Measurements from ENCODE around the gene LRRTM4. TPM values are rescaled to one million over a fixed set of nuclear protein-coding genes. Genes with fewer than 3 reads are reported as not detected.

Gene LRRTM4
- polyA plus RNA-seq, 1 of the 3 experiments (the other 2 are of a cell fraction), result 0.10 TPM

DNA sequence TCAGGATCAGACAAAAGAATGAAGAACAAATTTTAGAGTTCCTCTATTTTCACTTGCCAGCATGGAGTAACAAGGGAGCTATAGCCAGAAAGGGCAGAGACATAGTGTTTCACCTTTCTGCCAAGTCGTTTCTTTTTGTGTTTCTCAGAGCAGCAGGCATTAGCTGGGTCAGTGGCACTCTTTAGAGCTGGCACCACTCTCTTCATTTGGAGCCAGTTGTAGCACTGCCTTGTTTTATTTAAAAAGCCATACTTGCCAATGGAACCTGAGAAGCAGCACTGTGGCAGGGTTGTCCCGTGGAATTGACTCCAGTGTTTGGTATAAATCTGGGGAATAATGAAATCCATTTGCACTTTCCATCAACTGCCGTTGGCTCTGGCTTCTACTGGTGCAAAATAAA, 64.0 kb downstream of the LRRTM4 start:
- no peak overlapping the region for H3K4me3 ChIP-seq (ENCODE audit: low read depth in 2 of 2, low read length in 1 of 2)
- H3K27ac ChIP-seq (ENCODE audit: low read depth in 2 of 2, low read length in 1 of 2), result no peak overlapping the region
- no peaks in the 10 kb centered on the region for H3K79me2 ChIP-seq (ENCODE audit: insufficient read depth)
- DNase-seq, result no peak
- no peaks in the 10 kb centered on the region; a peak in 1 of 4 replicates for H3K4me1 ChIP-seq (ENCODE audit: control insufficient read depth in 1 of 2, insufficient read depth in 2 of 2, low read depth in 1 of 2, low read length in 1 of 2)
- no peaks in the 10 kb centered on the region for H4K20me1 ChIP-seq (ENCODE audit: insufficient read depth)
- no peaks in the 10 kb centered on the region for H3F3A ChIP-seq (replicated peaks; ENCODE audit: insufficient read depth)
- 19% methylated on average over 3 of the region's 3 CpGs for WGBS (ENCODE audit: low lambda C conversion rate)
- H3K9me2 ChIP-seq, result no peaks in the 10 kb centered on the region
- no peak overlapping the region for H2AFZ ChIP-seq (ENCODE audit: low read depth)
- ChIA-PET CTCF (no interaction called here), POLR2A (no interaction called here)
- no peaks in the 10 kb centered on the region for H3K27me3 ChIP-seq (ENCODE audit: insufficient read depth)
- no peak for TF ChIP-seq ELF1 (IDR thresholded peaks at IDR 0.05)
- TF ChIP-seq, protein P1, sequence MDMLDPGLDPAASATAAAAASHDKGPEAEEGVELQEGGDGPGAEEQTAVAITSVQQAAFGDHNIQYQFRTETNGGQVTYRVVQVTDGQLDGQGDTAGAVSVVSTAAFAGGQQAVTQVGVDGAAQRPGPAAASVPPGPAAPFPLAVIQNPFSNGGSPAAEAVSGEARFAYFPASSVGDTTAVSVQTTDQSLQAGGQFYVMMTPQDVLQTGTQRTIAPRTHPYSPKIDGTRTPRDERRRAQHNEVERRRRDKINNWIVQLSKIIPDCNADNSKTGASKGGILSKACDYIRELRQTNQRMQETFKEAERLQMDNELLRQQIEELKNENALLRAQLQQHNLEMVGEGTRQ (IDR thresholded peaks at IDR 0.05; ENCODE audit: borderline replicate concordance, low read depth, low read length), result no peak
- TF ChIP-seq FOSL2 (IDR thresholded peaks at IDR 0.05; ENCODE audit: borderline replicate concordance, low read depth), result no peak
- H3K9ac ChIP-seq, result no peak overlapping the region
- H3K36me3 ChIP-seq (replicated peaks in 1 of 2; ENCODE audit: control insufficient read depth in 1 of 2, insufficient read depth in 2 of 2, low read length in 1 of 2), result no peaks in the 10 kb centered on the region
- H3K9me3 ChIP-seq, result no peaks in the 10 kb centered on the region
- no peak overlapping the region for H3K4me2 ChIP-seq

DNA sequence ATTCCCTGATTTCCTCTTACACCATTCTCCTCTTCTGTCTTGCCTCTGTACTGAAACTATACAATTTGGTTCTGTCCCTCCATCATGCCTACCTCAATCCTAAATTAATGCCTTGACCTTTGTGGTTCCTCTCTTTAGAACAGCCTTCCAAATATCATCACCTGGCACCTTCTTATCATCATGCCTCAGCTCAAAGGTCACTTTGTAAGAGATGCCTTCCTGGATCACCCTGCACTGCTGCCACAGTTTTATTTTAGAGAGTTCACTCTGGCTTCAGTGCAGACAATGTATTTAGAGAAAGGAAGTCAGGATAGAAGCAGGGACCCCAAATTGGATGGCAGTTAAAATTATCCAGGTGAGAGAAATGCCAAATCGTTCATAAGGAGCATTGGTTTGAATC, 64.5 kb downstream of the LRRTM4 start:
- WGBS (ENCODE audit: low lambda C conversion rate), result 11% methylated on average over 1 of the region's 1 CpG
- no peaks in the 10 kb centered on the region for H3K27me3 ChIP-seq (ENCODE audit: insufficient read depth)
- DNase-seq, result no peak
- ChIA-PET CTCF (no interaction called here), POLR2A (no interaction called here)
- no peak overlapping the region for H3K4me2 ChIP-seq
- H3K79me2 ChIP-seq (ENCODE audit: insufficient read depth), result no peaks in the 10 kb centered on the region
- H3K27ac ChIP-seq (ENCODE audit: low read depth in 2 of 2, low read length in 1 of 2), result no peak overlapping the region
- H3K4me1 ChIP-seq (ENCODE audit: control insufficient read depth in 1 of 2, insufficient read depth in 2 of 2, low read depth in 1 of 2, low read length in 1 of 2), result no peaks in the 10 kb centered on the region; a peak in 1 of 4 replicates
- no peak overlapping the region for H2AFZ ChIP-seq (ENCODE audit: low read depth)
- TF ChIP-seq GABPA (IDR thresholded peaks at IDR 0.05; ENCODE audit: low read depth), result no peak
- TF ChIP-seq, protein P2, sequence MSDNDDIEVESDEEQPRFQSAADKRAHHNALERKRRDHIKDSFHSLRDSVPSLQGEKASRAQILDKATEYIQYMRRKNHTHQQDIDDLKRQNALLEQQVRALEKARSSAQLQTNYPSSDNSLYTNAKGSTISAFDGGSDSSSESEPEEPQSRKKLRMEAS (IDR thresholded peaks at IDR 0.05; ENCODE audit: low read depth), result no peak
- TF ChIP-seq, protein P3, sequence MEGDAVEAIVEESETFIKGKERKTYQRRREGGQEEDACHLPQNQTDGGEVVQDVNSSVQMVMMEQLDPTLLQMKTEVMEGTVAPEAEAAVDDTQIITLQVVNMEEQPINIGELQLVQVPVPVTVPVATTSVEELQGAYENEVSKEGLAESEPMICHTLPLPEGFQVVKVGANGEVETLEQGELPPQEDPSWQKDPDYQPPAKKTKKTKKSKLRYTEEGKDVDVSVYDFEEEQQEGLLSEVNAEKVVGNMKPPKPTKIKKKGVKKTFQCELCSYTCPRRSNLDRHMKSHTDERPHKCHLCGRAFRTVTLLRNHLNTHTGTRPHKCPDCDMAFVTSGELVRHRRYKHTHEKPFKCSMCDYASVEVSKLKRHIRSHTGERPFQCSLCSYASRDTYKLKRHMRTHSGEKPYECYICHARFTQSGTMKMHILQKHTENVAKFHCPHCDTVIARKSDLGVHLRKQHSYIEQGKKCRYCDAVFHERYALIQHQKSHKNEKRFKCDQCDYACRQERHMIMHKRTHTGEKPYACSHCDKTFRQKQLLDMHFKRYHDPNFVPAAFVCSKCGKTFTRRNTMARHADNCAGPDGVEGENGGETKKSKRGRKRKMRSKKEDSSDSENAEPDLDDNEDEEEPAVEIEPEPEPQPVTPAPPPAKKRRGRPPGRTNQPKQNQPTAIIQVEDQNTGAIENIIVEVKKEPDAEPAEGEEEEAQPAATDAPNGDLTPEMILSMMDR (IDR thresholded peaks at IDR 0.05), result no peak
- no peak for TF ChIP-seq YY1 (IDR thresholded peaks at IDR 0.05; ENCODE audit: low read depth)
- no peak for TF ChIP-seq TCF12 (IDR thresholded peaks at IDR 0.05)
- TF ChIP-seq MXI1 (IDR thresholded peaks at IDR 0.05; ENCODE audit: low read depth, low read length), result no peak
- TF ChIP-seq, protein P4, sequence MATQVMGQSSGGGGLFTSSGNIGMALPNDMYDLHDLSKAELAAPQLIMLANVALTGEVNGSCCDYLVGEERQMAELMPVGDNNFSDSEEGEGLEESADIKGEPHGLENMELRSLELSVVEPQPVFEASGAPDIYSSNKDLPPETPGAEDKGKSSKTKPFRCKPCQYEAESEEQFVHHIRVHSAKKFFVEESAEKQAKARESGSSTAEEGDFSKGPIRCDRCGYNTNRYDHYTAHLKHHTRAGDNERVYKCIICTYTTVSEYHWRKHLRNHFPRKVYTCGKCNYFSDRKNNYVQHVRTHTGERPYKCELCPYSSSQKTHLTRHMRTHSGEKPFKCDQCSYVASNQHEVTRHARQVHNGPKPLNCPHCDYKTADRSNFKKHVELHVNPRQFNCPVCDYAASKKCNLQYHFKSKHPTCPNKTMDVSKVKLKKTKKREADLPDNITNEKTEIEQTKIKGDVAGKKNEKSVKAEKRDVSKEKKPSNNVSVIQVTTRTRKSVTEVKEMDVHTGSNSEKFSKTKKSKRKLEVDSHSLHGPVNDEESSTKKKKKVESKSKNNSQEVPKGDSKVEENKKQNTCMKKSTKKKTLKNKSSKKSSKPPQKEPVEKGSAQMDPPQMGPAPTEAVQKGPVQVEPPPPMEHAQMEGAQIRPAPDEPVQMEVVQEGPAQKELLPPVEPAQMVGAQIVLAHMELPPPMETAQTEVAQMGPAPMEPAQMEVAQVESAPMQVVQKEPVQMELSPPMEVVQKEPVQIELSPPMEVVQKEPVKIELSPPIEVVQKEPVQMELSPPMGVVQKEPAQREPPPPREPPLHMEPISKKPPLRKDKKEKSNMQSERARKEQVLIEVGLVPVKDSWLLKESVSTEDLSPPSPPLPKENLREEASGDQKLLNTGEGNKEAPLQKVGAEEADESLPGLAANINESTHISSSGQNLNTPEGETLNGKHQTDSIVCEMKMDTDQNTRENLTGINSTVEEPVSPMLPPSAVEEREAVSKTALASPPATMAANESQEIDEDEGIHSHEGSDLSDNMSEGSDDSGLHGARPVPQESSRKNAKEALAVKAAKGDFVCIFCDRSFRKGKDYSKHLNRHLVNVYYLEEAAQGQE (IDR thresholded peaks at IDR 0.05; ENCODE audit: low read depth, low read length), result no peak
- H3F3A ChIP-seq (replicated peaks; ENCODE audit: insufficient read depth), result no peaks in the 10 kb centered on the region
- no peak overlapping the region for H3K9ac ChIP-seq
- no peaks in the 10 kb centered on the region for H3K9me2 ChIP-seq
- no peaks in the 10 kb centered on the region for H4K20me1 ChIP-seq (ENCODE audit: insufficient read depth)
- H3K9me3 ChIP-seq, result no peaks in the 10 kb centered on the region
- no peak overlapping the region for H3K4me3 ChIP-seq (ENCODE audit: low read depth in 2 of 2, low read length in 1 of 2)
- no peaks in the 10 kb centered on the region for H3K36me3 ChIP-seq (replicated peaks in 1 of 2; ENCODE audit: control insufficient read depth in 1 of 2, insufficient read depth in 2 of 2, low read length in 1 of 2)

Measured in SK-N-SH (cell line).